AG09309 (cell line): ENCODE results near the gene AUTS2.

ENCODE experiments used
- DNase-seq: peaks from one replicate; pipeline ENCODE4 v3.0.0-alpha.2; 2010; ENCODE audit warnings: low read depth
- H3K4me3 ChIP-seq: 2 replicates; pipeline ENCODE4 v1.5.1; 2011; ENCODE audit warnings: mild to moderate bottlenecking, low read depth, low read length, moderate library complexity; ENCODE audit not compliant: control insufficient read depth
- CTCF ChIP-seq: IDR thresholded peaks from 2 replicates; pipeline ENCODE4 v1.5.1; 2011; ENCODE audit warnings: mild to moderate bottlenecking, low read depth, low read length, inconsistent platforms; ENCODE audit not compliant: insufficient read depth, control insufficient read depth; ENCODE audit errors: missing control alignments

AUTS2 gene

DNA sequence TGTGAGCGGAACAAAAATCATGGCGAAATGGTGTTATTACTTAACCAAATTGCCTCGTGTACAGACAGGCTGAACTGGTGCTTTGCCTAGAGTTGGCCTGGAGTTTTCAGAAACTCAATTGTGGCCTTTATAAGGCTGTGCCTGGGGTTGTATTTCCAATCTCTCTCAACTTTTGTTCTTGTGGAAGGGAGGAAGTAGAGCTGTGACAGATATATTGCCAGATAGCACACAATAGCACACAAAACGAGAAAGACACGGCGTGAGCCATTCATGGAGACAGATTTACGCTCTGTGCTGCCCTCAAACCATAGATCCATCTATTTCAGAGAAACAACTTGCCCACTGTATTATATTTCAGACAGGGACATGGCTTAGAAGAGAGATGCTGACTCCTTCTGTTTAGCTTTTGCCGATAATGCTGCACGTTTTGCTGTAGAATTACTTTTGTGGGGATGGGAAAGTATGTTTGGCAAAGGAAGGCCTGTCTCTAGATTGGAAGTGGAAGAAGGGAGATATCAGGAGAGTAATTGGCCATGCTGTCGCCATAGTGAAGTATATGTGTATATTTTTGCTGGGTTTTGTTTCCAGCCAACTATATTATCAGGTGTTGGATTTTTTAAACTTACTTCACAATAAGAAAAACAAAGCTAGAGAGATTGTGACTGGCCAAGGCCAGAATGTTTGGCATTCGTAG, 80.4 kb downstream of the AUTS2 start:
- DNase-seq = no peak
- TF ChIP-seq CTCF = no peak
- H3K4me3 ChIP-seq = no peak overlapping the region

DNA sequence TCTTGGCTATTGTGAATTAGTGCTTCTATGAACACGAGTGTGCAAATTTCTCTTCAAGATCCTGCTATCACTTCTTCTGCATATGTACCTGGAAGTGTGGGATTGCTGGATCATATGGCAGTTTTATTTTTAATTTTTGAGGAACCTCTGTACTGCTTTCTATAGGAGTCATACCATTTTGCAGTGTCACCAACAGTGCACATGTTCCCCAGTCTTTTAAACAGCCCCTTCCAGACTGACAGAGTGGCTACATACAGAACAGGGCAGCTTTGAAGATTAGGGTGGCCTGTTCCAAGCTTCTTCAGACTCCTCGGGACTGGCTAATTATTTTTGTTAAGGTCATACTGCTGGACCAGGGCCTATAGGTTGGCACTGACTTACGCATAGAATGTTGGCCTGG, 82.9 kb downstream of the AUTS2 start:
- no peak for TF ChIP-seq CTCF
- no peak overlapping the region for H3K4me3 ChIP-seq
- DNase-seq = no peak

DNA sequence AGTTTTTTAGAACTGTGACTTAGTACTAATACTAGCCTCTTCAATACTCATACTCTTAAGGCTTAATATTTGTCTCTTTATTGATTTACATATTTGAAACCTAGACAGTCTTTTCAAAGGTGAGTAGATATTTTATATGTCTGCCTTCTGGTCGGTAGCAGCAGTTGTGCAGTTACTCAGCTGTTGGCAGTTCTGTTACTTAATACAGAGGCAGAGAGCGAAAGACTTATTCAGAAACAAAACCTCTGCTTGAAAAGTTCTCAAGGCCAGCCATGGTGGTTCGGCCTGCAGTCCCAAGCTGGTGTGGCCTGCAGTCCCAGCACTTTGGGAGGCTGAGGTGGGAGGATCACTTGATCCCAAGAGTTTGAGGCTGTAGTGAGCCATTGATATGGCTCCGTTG, 84.2 kb downstream of the AUTS2 start:
- H3K4me3 ChIP-seq = no peak overlapping the region
- no peak for DNase-seq
- no peak for TF ChIP-seq CTCF

- TF ChIP-seq CTCF = no peak
- no peak overlapping the region for H3K4me3 ChIP-seq
- DNase-seq = no peak
Observed at GRCh38 chr7:69683002-69683401, 84.7 kb downstream of the AUTS2 start.

DNA sequence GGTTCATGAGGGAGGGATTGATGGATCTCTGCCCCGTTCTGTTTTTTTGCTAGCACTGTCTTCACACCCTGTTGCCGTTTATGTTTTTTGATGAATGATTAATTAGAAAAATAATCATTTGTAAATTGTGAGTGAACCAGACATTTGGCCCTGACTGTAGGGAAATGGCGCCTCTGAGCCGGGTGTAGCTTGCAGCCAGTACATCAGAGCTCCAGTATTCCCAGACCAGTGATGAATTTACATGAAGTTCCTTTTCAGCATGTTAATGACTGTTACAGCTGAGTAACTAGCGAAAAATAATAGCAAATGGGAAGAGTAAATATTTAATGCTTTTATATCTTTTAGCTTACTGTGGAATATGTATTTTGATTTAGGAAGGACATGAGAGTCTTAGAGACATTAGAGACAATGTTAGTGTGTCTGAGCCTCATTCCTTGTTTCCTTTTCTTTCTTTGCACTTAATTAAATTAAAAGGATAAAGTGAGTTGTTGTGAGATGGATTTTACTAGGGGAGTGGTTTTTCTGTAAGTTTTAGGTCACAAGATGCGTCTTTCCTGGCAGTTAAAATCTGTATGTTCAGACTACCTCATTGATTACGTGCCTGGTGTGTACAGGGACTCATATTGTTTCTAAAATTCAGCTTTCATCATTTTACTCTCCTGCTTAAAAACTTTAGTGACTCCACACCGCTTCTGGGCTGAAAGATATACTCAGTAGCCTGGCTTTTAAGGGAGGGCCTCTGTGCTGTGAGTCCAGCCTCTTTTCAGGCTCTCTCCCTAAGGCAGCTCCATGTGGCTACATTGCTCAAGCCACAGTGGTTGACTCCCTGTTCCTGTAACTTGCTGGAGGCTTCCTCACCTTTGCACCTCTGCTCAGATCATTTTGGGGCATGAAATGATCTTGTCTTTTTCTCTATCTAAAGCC, 86.4 kb downstream of the AUTS2 start:
- TF ChIP-seq CTCF = no peak
- DNase-seq = no peak
- H3K4me3 ChIP-seq = no peak overlapping the region

- TF ChIP-seq CTCF = no peak
- H3K4me3 ChIP-seq = no peak overlapping the region
- no peak for DNase-seq
Observed at GRCh38 chr7:69685293-69685631, 87.0 kb downstream of the AUTS2 start.

DNA sequence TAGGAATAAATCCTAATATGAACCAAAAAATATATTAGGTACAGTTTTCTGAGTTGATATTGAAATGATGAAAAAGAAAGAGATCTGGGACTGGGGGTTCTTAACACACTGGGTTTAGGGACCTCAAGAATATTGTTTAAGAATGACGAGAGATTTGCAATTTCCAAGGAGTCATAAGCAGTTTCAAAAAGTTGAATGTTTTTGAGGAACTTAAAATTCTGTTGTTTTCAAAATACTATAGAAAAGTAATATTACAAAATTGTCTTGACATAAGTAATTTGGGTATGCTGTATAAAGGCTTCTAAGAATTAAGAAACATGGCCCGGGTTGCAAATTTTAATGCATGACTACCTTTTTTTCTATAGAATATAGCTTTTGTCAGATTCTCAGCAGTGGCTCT, 88.1 kb downstream of the AUTS2 start:
- no peak overlapping the region for H3K4me3 ChIP-seq
- no peak for TF ChIP-seq CTCF

More for the DNA sequence above, 88.1 kb downstream of the AUTS2 start:
- no peak for DNase-seq
